GM15510 (cell line): ENCODE measurements around the gene MST1.

Experiments
- POLR2A ChIP-seq: IDR thresholded peaks from 3 replicates; pipeline ENCODE4 v1.6.1; 2011; ENCODE audit warnings: borderline replicate concordance; ENCODE audit not compliant: insufficient read length; ENCODE audit errors: extremely low read depth

Gene MST1

DNA sequence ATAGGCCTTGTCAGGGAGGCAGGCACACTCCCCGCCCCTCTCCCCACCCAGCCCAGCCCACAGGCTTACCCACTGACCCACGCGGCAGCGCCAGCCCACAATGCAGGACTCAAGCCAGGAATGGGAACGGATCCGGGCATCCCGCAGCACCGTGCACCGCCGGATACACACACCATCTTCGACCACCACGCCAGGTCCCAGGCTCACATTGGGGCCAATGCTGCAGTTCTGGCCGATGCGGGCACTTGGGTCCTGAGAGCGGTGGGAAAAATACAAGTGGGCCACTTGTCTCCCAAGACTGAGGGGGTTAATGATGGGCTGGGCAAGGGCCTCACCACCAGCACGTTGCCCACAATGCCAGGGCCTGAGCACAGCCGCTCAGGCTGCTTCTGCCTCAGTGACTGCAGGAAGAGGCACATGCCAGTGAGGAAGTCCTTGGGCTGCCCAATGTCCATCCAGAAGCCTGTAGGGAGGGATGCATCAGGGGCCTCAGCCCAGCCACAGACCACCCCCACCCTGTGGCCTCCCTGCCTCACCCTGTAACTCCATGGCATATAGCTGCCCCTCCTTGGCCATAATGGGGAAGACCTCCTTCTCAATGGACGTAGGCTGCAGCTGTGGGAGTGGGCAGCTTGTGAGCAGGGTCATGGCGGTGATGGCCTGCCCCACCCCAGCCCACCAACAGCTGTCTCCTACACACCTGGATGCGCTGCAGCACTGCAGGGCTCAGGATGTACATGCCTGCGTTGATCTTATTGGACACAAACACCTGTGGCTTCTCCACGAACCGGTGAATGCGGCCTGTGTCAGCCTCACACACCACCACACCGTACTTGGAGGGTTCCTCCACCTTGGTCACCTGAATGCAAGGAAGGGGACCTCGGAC, 32.9 kb upstream of the MST1 start:
- TF ChIP-seq POLR2A, result no peak

DNA sequence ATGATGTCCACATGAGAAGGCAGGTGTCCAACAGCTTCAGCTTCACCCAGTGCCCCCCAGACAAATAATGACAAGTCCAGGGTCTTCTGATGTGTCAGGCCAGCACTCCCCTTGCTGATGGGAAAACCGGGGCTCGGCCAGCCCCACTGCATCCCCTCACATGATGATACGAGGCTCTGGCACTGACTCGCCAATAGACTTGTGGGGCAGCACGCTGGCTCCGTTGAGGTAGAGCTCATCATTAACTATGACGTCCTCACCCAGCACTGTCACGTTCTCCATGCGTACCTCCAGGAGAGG, 32.3 kb upstream of the MST1 start:
- no peak for TF ChIP-seq POLR2A

DNA sequence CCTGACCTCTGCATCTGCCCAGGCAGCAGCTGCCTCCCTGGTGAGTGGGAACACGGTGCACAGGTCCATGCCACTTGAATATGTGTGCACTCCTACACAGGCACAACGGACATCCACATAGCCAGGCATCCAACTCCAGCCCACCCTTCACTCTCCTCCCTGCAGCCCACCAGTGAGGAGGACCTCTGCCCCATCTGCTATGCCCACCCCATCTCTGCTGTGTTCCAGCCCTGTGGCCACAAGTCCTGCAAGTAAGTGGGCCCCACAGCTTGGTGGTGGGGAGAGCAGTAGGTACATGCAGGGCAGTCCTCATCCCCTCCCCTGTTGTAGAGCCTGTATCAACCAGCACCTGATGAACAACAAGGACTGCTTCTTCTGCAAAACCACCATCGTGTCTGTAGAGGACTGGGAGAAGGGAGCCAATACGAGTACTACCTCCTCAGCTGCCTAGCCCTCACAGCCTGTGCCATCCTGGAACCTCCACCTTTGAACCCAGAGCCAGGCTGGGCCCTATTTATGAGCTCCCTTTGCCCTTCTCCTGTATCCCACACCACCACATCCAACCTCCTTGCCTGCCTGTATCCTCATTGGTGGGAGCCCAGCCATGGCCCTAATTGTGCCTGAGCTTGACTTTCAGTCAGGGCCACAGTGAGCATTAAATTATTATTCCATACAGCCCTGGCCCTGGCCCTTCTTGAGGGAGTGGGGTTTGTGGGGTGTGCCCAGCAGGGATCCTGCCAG, 31.8 kb upstream of the MST1 start:
- TF ChIP-seq POLR2A, result peak; percentile 21

DNA sequence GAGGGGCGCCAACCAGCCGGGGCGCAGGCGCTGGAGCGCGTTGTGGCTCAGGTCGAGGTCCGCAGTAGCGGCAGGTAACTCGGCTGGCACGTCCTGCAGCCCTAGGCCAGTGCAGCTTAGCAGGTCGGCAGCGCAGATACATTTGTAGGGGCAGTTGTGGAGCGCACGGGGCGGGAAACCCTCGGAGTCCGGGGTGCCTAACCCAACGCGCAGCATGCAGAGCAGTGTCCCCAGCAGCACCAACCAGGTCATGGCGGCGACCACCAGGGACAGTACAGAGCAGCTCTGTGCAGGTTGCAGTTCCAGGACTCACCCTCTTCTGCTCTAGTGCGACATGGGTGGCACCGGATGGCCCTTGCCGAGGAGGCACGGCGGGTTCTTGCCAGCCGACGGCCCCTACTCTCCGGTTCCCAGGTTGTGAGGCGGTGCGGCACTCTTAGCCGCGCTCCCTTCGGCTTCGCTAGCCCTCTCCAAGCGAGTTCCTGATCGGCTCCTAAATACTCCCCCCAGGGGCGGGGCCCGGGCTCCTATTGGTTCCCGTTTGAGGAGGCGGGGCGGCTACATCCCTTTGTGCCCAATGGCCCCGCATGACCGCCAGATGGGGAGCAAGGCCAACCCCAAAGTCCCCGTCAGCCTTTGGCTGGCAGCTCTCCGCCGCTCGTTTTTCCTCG, 30.1 kb upstream of the MST1 start, which contains the start of gene AMIGO3:
Gene AMIGO3 (minus strand): TSS at position 471 of the 671 bp plus-strand sequence. CDS start 219 bp downstream, at position 252.
- peak; percentile 76 for TF ChIP-seq POLR2A

DNA sequence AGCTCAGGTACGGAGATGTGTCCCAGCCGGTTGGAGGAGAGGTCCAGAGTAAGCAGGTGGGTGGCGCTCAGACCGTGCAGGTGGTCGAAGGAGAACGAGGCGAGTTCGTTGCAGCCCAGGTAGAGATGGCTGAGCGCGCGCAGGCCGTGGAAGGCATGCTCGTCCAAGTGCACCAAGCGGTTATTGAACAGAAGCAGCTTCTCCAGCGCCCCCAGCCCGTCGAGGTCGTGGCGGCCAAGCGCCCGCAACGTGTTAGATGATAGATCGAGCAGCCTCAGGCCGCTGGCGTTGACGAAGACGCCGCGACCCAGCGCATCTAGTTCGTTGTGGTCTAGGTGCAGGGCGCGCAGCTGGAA, 29.6 kb upstream of the MST1 start:
- TF ChIP-seq POLR2A, result no peak

DNA sequence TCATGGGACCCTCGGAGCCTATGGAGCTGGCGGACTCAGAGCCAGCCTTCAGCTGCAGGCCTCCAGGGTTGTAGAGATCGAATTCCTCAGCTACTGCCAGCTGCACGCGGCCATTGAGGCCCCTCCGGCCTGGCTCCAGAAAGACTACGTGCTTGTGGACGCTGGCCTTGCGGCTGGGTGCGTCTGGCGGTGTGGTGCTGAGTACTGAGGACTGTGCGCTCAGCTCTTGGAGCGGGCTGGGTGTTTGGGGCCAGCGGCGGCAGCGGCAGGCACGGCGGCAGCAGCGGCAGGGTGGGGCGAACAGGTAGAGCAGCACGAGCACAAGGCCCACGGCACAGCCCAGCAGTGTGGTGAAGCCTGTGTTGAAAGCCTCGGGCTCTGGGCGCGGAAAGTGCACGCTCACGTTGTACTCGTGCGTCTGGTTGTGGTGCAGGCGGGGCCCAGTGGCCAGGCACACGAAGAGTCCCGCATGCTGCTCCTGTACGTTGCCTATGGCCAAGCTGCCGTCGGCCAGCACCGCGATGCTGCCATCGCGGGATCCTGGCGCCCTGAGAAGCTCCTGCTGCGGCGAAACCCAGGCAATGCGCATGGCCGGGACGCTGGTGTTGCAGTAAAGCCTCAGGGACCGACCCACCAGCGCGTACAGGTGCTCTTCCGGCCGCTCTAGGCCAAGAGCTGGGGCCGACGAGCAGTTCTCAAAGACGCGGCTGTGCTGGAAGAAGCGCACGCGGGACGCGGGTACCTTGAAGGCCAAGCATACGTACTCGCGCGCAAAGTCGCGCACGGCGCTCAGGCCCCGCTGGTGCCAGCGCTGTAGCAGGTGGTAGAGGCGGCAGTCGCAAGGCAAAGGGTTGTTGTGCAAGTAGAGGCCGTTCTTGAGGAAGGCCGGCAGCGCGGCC, 28.9 kb upstream of the MST1 start:
- TF ChIP-seq POLR2A, result no peak

DNA sequence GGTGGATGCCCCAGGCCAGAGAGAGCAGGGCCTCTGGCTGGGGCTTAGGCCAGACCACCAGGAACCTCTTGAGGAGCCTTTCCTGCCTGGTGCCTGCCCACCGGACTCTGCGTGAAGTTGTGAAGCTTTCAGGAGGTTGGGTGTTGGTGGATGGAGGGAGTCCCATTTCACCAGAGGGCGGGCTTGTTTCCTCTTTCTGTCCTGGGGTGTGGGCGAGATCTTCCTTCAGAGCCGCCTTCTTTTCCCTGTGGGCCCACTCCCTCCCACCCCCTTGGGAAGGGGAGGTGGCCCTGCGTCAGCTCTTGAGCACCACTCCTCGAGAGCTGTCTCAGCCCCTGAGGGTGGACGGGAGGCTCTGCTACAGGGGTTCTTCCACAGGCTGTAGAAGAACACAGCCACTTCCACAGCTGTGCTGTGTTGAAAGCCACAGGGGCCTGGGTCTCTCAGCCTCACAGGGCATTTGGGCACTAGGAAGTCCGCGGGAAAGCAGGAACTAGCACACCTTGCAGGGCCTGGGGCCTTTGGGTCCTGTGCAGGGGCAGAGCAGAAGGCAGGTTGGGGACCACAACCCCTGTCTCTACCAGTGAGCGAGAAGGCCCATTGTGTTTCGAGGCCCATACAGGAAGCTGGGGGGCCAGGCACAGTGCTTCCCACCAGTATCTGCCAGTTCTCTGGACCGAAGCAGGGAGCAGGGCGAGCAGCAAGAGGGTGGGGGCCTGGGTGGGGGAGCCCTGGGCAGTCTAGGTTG, 28.1 kb upstream of the MST1 start:
- no peak for TF ChIP-seq POLR2A

DNA sequence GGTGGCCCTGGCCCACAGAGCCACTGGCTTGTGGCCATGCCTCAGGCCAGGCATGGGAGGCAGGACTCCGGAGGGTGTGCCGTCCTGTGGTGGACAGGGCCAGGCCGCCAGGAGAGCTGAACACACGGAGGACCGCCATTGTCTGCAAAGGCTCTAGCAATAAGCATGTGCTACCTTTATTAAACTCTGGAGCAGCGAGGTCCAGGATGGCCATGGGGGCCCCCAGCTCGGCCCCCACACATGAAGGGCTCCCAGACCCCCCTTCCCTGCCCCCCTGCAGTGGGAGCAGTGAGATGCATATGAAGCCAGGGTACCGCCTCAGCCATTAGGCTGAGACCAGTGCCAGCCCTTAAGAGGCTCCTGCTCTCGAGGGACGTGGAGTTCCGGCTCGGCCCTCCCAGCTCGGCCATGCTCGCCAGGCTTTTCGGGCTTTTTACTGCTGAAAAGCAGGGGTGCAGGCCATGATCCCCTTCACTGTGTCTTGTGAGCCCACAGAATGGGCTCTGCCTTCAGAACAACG, 27.5 kb upstream of the MST1 start:
- TF ChIP-seq POLR2A, result no peak

DNA sequence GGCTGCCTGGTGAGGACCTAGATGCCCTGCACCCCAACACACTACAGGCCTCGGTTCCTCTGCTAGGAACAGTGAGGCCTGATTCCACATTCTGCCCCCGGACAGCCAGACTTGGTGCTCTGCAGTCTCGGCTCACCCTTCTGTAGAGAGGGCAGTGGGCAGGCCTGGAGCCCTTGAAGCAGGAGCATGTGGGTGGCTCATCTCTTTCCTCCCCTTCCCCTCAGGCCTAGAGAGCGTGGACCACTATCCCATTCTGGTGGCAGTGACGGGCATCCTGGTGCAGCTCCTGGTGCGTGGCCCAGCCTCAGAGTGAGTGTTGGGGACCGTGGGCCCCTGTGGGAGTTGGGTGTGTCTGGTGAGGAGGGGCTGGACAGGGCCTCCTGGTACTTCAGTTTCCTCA, 26.9 kb upstream of the MST1 start:
- no peak for TF ChIP-seq POLR2A

DNA sequence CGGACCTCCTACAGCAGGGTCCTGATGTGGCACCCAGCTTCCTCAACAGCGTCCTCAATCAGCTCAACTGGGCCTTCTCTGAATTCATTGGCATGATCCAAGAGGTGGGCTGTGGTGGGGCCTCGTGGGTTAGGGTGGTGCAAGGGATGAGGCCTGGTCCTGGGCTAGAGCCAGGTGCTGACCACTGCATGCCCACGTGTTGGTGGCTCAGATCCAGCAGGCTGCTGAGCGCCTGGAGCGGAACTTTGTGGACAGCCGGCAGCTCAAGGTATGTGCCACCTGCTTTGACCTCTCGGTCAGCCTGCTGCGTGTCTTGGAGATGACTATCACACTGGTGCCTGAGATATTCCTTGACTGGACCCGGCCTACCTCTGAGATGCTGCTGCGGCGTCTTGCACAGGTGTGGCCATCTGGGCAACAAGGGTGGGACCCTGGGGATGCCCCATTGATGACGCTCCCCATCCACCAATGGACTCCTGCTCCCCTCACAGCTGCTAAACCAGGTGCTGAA, 26.4 kb upstream of the MST1 start:
- TF ChIP-seq POLR2A, result no peak

DNA sequence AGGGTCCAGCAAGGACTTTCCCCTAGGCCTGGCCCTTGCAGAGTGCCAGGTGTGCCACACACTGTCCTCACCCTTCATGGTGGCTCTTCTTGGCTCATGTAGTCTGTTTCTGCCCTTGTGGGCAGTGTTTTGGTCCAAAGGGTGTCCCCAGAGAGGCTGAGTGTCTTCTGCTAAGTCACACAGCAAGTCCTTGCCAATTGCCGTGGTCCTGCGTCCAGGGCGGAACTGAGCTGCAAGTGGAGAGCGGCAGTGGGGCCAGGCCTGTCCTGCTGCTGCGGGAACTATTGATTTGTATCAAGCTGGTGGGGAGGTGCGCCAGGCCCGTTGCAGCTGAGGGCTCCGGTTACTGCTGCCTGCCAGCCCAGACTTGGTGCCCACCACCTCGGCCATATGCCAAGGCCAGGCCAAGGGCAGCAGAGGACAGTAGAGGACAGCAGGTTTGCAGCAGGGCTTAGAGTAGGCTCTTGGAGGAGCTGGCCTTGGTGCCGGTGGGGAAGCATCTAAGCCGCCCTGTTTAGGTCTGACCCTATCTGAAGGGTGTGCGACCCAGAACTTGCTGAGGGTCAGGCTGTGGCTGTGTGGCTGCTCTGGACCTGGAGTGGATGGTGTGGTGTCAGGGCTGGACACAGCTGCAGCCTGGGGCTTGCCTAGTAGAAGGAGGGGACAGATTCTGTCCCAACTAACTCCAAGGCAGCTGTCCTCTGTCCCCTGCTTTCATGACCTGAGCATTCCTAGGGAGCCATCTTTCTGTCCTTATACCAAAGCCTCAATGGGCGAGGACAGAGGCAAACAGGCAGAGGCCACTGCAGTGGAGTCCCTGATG, 25.7 kb upstream of the MST1 start:
- TF ChIP-seq POLR2A, result no peak

DNA sequence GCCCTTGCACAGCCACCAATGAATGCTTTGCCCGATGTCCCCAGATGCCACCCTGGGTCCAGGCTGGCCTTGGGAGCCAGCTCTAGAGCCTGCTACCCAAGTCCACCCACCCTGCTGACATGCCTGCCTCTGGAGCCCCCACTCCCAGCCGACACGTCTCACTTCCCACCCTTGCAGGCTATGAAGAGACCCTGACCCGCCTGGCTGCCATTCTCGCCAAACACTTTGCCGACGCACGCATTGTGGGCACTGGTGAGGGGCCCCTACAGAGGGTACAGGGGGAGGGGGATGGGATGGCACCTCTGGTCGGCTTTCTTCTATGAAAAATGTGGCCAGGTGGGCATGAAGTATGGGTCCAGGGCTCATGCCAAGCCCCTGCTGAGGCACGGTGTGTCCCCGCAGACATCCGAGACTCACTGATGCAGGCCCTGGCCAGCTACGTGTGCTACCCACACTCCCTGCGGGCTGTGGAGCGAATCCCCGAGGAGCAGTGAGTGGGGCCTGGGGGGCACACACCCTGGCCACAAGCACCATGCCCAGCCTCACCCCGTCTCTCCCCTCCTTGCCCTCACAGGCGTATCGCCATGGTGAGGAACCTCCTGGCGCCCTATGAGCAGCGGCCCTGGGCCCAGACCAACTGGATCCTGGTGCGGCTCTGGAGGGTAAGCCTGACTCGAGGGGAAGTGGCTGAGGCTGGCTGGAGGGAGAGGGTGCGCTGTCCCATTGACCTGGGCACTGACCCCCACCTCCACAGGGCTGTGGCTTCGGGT, 24.2 kb upstream of the MST1 start:
- no peak for TF ChIP-seq POLR2A

DNA sequence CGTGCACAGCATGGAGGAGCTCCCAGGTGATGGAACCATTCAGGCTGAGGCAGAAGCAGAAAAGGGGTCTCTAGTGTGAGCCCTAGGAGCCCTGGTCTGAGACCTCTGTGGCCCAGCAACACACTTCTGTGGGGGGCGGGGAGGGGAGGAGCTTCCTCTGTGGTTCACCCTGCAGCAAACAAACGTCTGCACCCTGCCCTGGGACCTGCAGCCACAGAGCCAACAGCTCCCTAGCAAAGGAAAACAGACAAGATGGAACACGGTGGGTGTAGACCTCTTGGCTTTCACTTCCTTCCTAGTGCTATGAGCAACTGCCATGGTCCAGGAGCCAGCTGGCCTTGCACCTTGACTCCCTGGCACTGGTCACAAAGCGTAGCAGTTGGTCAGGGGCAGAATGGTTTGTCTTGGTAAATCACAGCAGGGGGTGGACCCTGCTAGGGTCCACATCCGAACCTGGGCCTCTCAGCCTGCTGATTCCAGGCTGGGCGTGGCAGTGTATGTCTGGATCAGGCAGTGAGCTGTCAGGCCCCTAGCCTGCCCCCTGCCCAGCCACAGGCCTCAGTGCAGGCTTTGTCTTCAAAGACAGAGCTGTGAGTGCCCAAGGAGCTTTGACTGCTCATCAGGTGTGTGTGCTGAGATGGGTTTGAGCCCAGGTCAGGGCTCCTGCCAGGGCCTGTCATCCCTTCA, 23.5 kb upstream of the MST1 start:
- no peak for TF ChIP-seq POLR2A
